K562 (cell line): ENCODE data around the gene TMEM132E. TPM values are rescaled to one million over a fixed set of nuclear protein-coding genes. Genes with fewer than 3 reads are reported as not detected.

ENCODE experiments used
- ATF7 ChIP-seq: fragments of 450-650 bp; IDR thresholded peaks from 2 replicates; pipeline ENCODE4 v1.7.1; 2014; ENCODE audit warnings: mild to moderate bottlenecking, moderate library complexity
- CREM ChIP-seq: IDR thresholded peaks from 2 replicates; pipeline ENCODE4 v1.6.1; 2014; ENCODE audit warnings: antibody characterized with exemption, low read depth
- DACH1 ChIP-seq: fragments of 450-650 bp; IDR thresholded peaks from 2 replicates; pipeline ENCODE4 v1.6.1; 2018; ENCODE audit not compliant: partially characterized antibody
- E2F1 ChIP-seq: sonication (generic); formaldehyde crosslinking; IDR thresholded peaks from 2 replicates; pipeline ENCODE4 v1.8.1; 2023; ENCODE audit warnings: mild to moderate bottlenecking, missing genetic modification reagents, moderate library complexity
- EZH2 ChIP-seq: IDR thresholded peaks from 2 replicates; pipeline ENCODE4 v1.6.1; 2012; ENCODE audit warnings: low read depth, mild to moderate bottlenecking, inconsistent platforms, low read length, borderline replicate concordance
- KLF16 ChIP-seq: IDR thresholded peaks from 2 replicates; pipeline ENCODE4 v1.6.1; 2016; ENCODE audit warnings: antibody characterized with exemption
- MECOM ChIP-seq: fragments of 250-450 bp; sonication (Bioruptor Pico); IDR thresholded peaks from 2 replicates; pipeline ENCODE4 v1.8.0; 2022; ENCODE audit warnings: inconsistent platforms
- NFATC3 ChIP-seq: fragments of 450-650 bp; IDR thresholded peaks from 2 replicates; pipeline ENCODE4 v1.6.1; 2017; ENCODE audit warnings: mild to moderate bottlenecking
- RAD21 ChIP-seq, 2 experiments: fragments of 250-450 bp in 1 of 2; fragments of 450-650 bp in 1 of 2; sonication (Bioruptor Pico) in 1 of 2; formaldehyde crosslinking in 1 of 2; IDR thresholded peaks in 1 of 2; conservative IDR thresholded peaks in 1 of 2; 2 replicates each; pipeline versions ENCODE4 v1.4.0 to v1.8.0; 2020 to 2022; ENCODE audit warnings: mild to moderate bottlenecking in 2 of 2, moderate library complexity in 1 of 2
- REST ChIP-seq, 2 experiments: fragments of 450-650 bp; formaldehyde crosslinking in 1 of 2; IDR thresholded peaks; 2 replicates each; pipeline versions ENCODE4 v1.4.0 to v1.6.1; 2014 to 2020; ENCODE audit warnings: mild to moderate bottlenecking in 2 of 2, borderline replicate concordance in 1 of 2, low read depth in 1 of 2
- RFX1 ChIP-seq: fragments of 450-650 bp; IDR thresholded peaks from 2 replicates; pipeline ENCODE4 v1.6.1; 2016; ENCODE audit warnings: mild to moderate bottlenecking, moderate library complexity
- SMC3 ChIP-seq: conservative IDR thresholded peaks from 2 replicates; pipeline ENCODE4 v1.6.1; 2011; ENCODE audit warnings: low read depth, low read length, improper control_type of control experiment; ENCODE audit not compliant: insufficient read depth
- YY1 ChIP-seq, 3 experiments: IDR thresholded peaks; 2 replicates each; pipeline ENCODE4 v1.6.1; 2011; ENCODE audit warnings: low read length in 2 of 3, mild to moderate bottlenecking in 2 of 3, moderate library complexity in 2 of 3, borderline replicate concordance in 1 of 3, control low read depth in 1 of 3, low read depth in 1 of 3; ENCODE audit not compliant: insufficient read depth in 3 of 3, insufficient replicate concordance in 2 of 3, control insufficient read depth in 1 of 3, insufficient read length in 1 of 3; ENCODE audit errors: extremely low read depth in 1 of 3
- ZKSCAN1 ChIP-seq: fragments of 150-350 bp; IDR thresholded peaks from 2 replicates; pipeline ENCODE4 v1.6.1; 2016; ENCODE audit warnings: low read depth, low read length
- polyA plus RNA-seq, 8 experiments: library from polyadenylated mRNA; depleted of rRNA in 4 of 8; stranded (reverse) in 5 of 8; unstranded in 3 of 8; fragments of >200 nt; fragmentation: Nextera tagmentation in 2 of 8; fragmentation: Illumina TruSeq in 1 of 8; extraction: Ambion mirVana in 2 of 8; extraction: Trizol in 1 of 8; gene quantifications; 2 replicates each; pipeline versions ENCODE4 v1.2.1 to v1.2.3, GENCODE V29; 2011 to 2014; ENCODE audit warnings: inconsistent platforms in 1 of 8, missing spikeins in 1 of 8
- total RNA-seq, 7 experiments: library from RNA; depleted of rRNA in 6 of 7; stranded (reverse); fragments of >200 nt in 6 of 7; fragmentation: Illumina TruSeq in 2 of 7; extraction: Trizol in 2 of 7; gene quantifications; 2 replicates each; pipeline versions ENCODE4 v1.2.1 to v1.2.3, GENCODE V29; 2011 to 2021; ENCODE audit warnings: low replicate concordance in 1 of 7

TMEM132E gene
- total and polyA plus RNA-seq, 9 of the 15 experiments (the other 6 are each of a cell fraction or from before 2014, with no cell fraction given), result not detected

GRCh38 chr17:34637548-34638525 lies 58.5 kb downstream of the TMEM132E start (continued):
- peak in 1 of 3 experiments; percentile 56 for TF ChIP-seq YY1 (IDR thresholded peaks at IDR 0.05; ENCODE audit: borderline replicate concordance in 1 of 3, control insufficient read depth in 1 of 3, extremely low read depth in 1 of 3, insufficient read depth in 3 of 3, insufficient read length in 1 of 3, insufficient replicate concordance in 2 of 3, low read depth in 1 of 3, low read length in 2 of 3)
- TF ChIP-seq E2F1 (CRISPR knock-in tag), result no peak
- peak; percentile 62 for TF ChIP-seq REST (IDR thresholded peaks at IDR 0.05; ENCODE audit: borderline replicate concordance)
- no peak for TF ChIP-seq REST (CRISPR knock-in tag; IDR thresholded peaks at IDR 0.05; ENCODE audit: low read depth)
- peak; percentile 72 for TF ChIP-seq SMC3
- 0 out of 2 replicates have a peak, but pooled peaks have one; percentile 24 for TF ChIP-seq CREM
- peak; percentile 46 to 75 for TF ChIP-seq RAD21 (CRISPR knock-in tag; conservative IDR thresholded peaks at IDR 0.05 in 1 of 2, IDR thresholded peaks at IDR 0.05 in 1 of 2)
- TF ChIP-seq ATF7, result no peak
- TF ChIP-seq MECOM (CRISPR knock-in tag), result no peak
- no peak for TF ChIP-seq DACH1
- no peak for TF ChIP-seq EZH2
- no peak for TF ChIP-seq NFATC3
- no peak for TF ChIP-seq RFX1
- TF ChIP-seq ZKSCAN1, result 0 out of 2 replicates have a peak, but pooled peaks have one; percentile 26
- TF ChIP-seq KLF16, result 0 out of 2 replicates have a peak, but pooled peaks have one; percentile 39
